Duodenal mucosa (tissue), 2 donors: Measurements from ENCODE around the gene AFF2.
"Not testable (repeated sequence)": the region's sequence is repeated elsewhere in the genome, so short reads cannot be mapped to it uniquely, and the experiment has no call there.

Experiments used
- H3K27ac ChIP-seq: one replicate; pipeline ENCODE4 v1.7.0; 2013; ENCODE audit warnings: low read depth, low read length
- H3K27me3 ChIP-seq, 2 donors: one replicate each; pipeline ENCODE4 v1.7.0; 2013; ENCODE audit warnings: low read length in 2 of 2, control low read depth in 1 of 2; ENCODE audit not compliant: insufficient read depth in 2 of 2, control insufficient read depth in 1 of 2
- H3K36me3 ChIP-seq, 2 donors: one replicate each; pipeline ENCODE4 v1.7.0; 2013; ENCODE audit warnings: low read length in 2 of 2, control low read depth in 1 of 2; ENCODE audit not compliant: insufficient read depth in 2 of 2, control insufficient read depth in 1 of 2
- H3K4me1 ChIP-seq, 2 donors: one replicate each; pipeline ENCODE4 v1.7.0; 2013; ENCODE audit warnings: low read length in 2 of 2, control low read depth in 1 of 2; ENCODE audit not compliant: insufficient read depth in 2 of 2, control insufficient read depth in 1 of 2
- H3K4me3 ChIP-seq, 2 donors: one replicate each; pipeline ENCODE4 v1.7.0; 2013; ENCODE audit warnings: low read length in 2 of 2, low read depth in 1 of 2
- H3K9ac ChIP-seq, 2 donors: one replicate each; pipeline ENCODE4 v1.7.0; 2013; ENCODE audit warnings: low read length in 2 of 2, low read depth in 1 of 2
- H3K9me3 ChIP-seq, 2 donors: one replicate each; pipeline ENCODE4 v1.7.0; 2013; ENCODE audit warnings: low read length in 2 of 2, control low read depth in 1 of 2; ENCODE audit not compliant: control insufficient read depth in 1 of 2

AFF2 gene

DNA sequence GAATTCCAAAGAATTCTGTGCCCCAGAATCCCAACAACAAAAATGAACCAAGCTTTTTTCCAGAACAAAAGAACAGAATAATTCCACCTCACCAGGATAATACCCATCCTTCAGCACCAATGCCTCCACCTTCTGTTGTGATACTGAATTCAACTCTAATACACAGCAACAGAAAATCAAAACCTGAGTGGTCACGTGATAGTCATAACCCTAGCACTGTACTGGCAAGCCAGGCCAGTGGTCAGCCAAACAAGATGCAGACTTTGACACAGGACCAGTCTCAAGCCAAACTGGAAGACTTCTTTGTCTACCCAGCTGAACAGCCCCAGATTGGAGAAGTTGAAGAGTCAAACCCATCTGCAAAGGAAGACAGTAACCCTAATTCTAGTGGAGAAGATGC, 161.6 kb downstream of the AFF2 start:
- Histone ChIP-seq H3K4me3 (no peak overlapping the region), H3K9ac (no peak overlapping the region), H3K27ac (no peak overlapping the region), H3K9me3 (no peaks in the 10 kb centered on the region), H3K4me1 (no peaks in the 10 kb centered on the region), H3K27me3 (no peaks in the 10 kb centered on the region), H3K36me3 (no peaks in the 10 kb centered on the region)

DNA sequence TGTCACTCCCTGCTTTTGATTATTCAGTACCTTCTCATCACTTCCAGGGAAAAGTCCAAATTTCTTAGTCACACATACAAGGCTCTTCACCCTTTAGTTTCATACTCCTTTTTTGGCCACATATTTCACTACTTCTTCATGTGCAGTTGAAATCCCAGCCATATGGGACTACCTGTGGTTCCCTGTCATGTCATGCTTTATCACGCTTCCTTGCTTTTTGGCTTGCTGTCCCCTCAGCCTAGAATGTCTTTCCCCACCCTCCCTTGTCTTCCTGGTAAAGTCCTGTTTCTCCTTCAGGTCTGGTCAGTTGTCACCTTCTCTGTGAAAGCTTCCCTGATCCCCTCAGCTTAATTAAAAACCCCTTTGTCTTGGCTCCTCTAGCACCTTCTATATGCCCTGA, 163.8 kb downstream of the AFF2 start:
- H3K4me1 ChIP-seq = no peaks in the 10 kb centered on the region
- peaks cover 0 to under 1% of the 10 kb centered on the region in 2 donors for H3K9me3 ChIP-seq
- no peak overlapping the region for H3K27ac ChIP-seq
- H3K9ac ChIP-seq = no peak overlapping the region
- H3K36me3 ChIP-seq = no peaks in the 10 kb centered on the region
- H3K4me3 ChIP-seq = no peak overlapping the region
- no peaks in the 10 kb centered on the region for H3K27me3 ChIP-seq

DNA sequence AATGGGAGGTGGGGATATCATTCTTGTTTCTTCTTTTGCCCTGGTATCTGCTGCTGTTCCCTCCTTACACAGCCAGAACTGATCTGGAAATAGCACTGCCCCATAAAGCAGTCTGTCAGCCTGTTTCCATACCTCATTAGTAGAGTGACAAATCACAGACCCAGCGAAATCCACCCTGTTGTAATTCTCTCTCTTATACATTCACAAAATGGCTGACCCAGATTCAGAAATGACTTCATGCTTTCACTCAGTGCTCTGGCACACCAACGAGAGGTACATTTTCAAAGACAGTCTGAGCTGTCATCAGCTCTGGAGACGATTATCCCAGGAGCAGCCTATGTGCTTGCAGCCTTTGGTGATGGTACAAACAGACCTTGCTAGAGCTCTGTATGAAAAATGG, 164.6 kb downstream of the AFF2 start:
- Histone ChIP-seq H3K4me3 (no peak overlapping the region), H3K9ac (no peak overlapping the region), H3K9me3 (peaks cover 0 to 3% of the 10 kb centered on the region in 2 donors), H3K27me3 (no peaks in the 10 kb centered on the region), H3K36me3 (no peaks in the 10 kb centered on the region), H3K4me1 (no peaks in the 10 kb centered on the region), H3K27ac (no peak overlapping the region)

DNA sequence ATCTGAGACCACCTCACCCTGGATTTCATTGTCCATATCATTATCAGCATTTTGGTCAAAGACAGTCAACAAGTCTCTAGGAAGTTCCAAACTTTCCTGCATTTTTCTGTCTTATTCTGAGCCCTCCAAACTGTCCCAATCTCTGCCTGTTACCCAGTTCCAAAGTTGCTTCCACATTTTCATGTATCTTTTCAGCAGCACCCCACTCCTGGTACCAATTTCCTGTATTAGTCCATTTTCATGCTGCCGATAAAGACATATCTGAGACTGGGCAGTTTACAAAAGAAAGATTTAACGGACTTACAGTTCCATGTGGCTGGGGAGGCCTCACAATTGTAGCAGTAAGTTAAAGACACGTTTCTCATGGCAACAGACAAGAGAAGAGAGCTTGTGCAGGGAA, 168.8 kb downstream of the AFF2 start:
- H3K36me3 ChIP-seq, H3K9ac ChIP-seq, H3K9me3 ChIP-seq, H3K27ac ChIP-seq, H3K27me3 ChIP-seq, H3K4me3 ChIP-seq, H3K4me1 ChIP-seq: not testable (repeated sequence)

DNA sequence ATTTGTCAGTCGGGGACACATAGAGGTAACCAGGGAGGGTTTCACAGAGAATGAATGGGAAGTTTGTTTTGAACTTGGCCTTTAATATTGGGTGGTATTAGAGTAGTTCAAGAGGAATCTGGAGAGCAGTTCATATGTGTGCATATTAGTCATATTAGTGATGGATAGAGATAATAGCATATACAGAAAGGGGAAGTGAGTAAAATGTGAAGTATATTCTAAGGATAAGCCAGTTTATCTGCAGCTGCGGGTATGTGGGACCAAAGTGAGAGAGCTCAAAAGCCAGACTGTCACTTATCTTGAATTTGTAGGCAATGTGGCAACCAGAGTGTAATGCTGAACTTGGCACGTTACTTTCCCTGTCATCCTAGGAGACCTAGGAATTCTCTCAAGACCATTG, 169.9 kb downstream of the AFF2 start:
- Histone ChIP-seq H3K27me3 (no peaks in the 10 kb centered on the region), H3K4me3 (no peak overlapping the region), H3K27ac (no peak overlapping the region), H3K9me3 (peaks cover 0 to 3% of the 10 kb centered on the region in 2 donors), H3K36me3 (no peaks in the 10 kb centered on the region), H3K9ac (no peak overlapping the region), H3K4me1 (no peaks in the 10 kb centered on the region)

DNA sequence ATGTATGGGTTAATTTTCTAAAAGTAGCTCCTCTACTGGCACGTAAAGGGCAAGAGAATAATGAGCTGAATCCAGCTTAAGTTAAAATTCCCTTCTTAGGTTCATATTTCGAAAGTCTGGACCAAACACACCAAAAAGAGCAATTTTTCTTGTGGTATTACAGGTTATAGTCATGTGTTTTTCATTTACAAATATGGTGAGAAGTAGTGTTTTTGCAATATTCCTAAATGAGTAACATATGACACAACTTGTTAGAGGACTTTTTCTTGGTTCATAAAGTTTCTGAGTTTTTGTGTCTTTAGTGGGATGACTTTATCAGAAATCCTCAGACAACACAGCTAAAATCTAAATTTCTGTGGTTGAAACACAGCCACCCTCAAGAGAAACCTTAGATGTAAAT, 172.1 kb downstream of the AFF2 start:
- Histone ChIP-seq H3K9ac (no peak overlapping the region), H3K27ac (no peak overlapping the region), H3K36me3 (no peaks in the 10 kb centered on the region), H3K4me1 (no peaks in the 10 kb centered on the region), H3K27me3 (no peaks in the 10 kb centered on the region), H3K4me3 (no peak overlapping the region), H3K9me3 (peaks cover 0 to 3% of the 10 kb centered on the region in 2 donors)

DNA sequence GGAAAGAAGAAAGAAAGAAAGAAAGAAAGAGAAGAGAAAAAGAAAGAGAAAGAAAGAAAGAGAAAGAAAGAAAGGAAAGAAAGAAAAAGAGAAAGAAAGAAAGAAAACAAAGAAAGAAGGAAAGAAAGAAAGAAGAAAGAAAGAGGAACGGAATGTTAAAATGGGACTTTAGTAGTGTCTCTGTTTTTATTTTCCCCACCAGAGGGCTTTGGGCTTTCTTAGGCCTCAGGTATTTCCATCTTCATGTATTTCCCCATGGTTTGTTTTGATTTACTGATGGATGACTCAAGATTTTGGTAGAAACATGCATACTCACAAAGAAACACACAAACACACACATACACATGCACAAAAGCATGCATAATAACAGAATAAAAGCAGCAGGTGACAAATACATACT, 181.2 kb downstream of the AFF2 start:
- Histone ChIP-seq H3K9me3 (no peaks in the 10 kb centered on the region), H3K9ac (no peak overlapping the region), H3K36me3 (no peaks in the 10 kb centered on the region), H3K27me3 (no peaks in the 10 kb centered on the region), H3K4me3 (no peak overlapping the region), H3K4me1 (no peaks in the 10 kb centered on the region), H3K27ac (no peak overlapping the region)

DNA sequence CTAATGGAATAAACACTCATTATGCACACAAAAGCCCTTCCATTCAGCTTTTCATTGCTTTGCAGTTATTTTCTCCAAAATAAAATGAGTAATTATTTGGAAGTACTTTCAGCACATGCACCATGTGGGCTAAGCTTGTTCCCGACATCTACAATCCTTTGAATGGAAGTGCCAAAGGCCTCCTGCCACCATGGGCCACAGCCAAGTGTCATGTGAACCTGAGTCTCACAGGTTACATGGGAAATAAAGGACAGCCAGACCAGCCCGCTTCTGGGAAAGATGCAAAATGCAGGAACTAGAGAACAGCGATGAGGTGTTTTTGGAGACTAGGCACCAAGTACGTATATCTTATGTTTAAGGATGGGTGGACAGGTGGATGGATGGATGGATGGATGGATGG, 181.8 kb downstream of the AFF2 start:
- H3K36me3 ChIP-seq = no peaks in the 10 kb centered on the region
- no peak overlapping the region for H3K27ac ChIP-seq
- no peaks in the 10 kb centered on the region for H3K27me3 ChIP-seq
- H3K9me3 ChIP-seq = no peaks in the 10 kb centered on the region
- no peaks in the 10 kb centered on the region for H3K4me1 ChIP-seq
- H3K4me3 ChIP-seq = no peak overlapping the region
- no peak overlapping the region for H3K9ac ChIP-seq

DNA sequence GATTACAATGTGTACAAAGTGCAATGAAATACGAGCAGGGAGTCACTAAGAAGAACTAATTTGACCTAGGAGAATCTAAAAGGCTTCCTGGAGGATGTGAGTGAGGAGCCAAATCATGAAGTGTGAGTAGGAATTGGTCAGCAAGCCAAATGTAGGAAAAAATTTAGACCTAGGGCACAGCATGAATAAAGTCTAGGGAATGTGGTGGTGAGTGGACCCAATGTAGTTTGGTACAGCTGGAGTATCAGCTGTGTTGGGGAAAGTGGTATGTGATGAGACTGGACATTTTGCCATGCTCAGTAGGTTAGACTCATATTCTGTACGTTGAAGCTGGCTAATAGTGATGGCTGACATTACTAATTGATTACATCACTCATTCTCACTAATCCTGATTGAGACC, 191.0 kb downstream of the AFF2 start:
- Histone ChIP-seq H3K9me3 (no peaks in the 10 kb centered on the region), H3K36me3 (no peaks in the 10 kb centered on the region), H3K27ac (no peak overlapping the region), H3K9ac (no peak overlapping the region), H3K4me1 (no peaks in the 10 kb centered on the region), H3K27me3 (no peaks in the 10 kb centered on the region), H3K4me3 (no peak overlapping the region)

DNA sequence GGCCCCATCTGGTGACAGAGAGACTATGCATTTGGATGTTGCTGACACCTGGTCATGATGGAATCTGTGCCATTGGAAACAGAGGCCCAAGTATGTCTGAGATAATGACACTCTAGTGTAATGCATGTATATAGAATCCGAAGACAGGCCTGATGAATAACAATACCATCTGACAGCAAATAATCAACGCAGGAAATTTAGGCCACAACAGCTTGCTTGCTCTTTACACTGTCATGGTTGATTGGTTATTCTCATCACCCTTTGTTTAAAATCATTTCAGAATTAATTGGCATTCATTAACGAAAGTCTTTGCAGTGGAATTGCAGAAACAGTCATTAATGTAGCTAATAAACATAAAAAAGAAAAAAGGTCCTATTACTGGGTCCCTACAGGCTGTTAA, 194.8 kb downstream of the AFF2 start:
- Histone ChIP-seq H3K4me3 (no peak overlapping the region), H3K9me3 (no peaks in the 10 kb centered on the region), H3K4me1 (no peaks in the 10 kb centered on the region), H3K9ac (no peak overlapping the region), H3K27me3 (no peaks in the 10 kb centered on the region), H3K36me3 (no peaks in the 10 kb centered on the region), H3K27ac (no peak overlapping the region)

DNA sequence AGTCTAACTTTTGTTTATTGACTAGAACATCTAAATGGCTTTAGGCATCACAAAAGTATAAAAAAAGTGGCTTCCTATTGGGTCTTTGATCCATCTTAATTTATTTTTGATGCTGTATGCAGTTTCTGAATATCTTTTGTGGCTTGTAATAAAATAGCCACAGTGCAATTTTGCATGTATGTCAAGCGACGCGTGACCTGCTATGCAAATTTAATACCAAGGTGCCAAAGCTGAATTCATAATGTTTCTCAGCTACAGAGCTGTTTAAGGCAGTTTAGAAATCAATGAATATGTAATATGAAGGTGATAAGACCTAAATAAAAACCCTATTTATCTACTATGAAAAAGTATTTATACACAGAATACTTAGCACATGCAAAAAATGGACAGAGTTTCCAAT, 197.8 kb downstream of the AFF2 start:
- Histone ChIP-seq H3K27me3 (no peaks in the 10 kb centered on the region), H3K27ac (no peak overlapping the region), H3K9me3 (no peaks in the 10 kb centered on the region), H3K4me3 (no peak overlapping the region), H3K4me1 (no peaks in the 10 kb centered on the region), H3K36me3 (no peaks in the 10 kb centered on the region), H3K9ac (no peak overlapping the region)
